Lung (tissue), 12 donors: ENCODE measurements around the gene PXDN. TPM values are rescaled to one million over a fixed set of nuclear protein-coding genes. Genes with fewer than 3 reads are reported as not detected.
A peak's percentile ranks its signal among the peaks of the same experiment; 100 is the strongest.

Experiments used
- ATAC-seq: fragments of 200-7000 bp; cut with Tn5 transposase; one replicate; pipeline ENCODE4 v1.9.1; 2020; ENCODE audit warnings: moderate number of reproducible peaks; ENCODE audit not compliant: insufficient read depth, low FRiP score
- DNase-seq, 3 donors: peaks; one replicate each; pipeline ENCODE4 v3.0.0-alpha.2; 2013 to 2017
- H3K27ac ChIP-seq, 2 donors: one replicate each; pipeline ENCODE4 v1.5.1; 2013; ENCODE audit warnings: mild to moderate bottlenecking in 2 of 2, moderate library complexity in 2 of 2, control low read depth in 1 of 2, inconsistent platforms in 1 of 2, low read depth in 1 of 2, low read length in 1 of 2
- H3K27me3 ChIP-seq, 3 donors: one replicate each; pipeline ENCODE4 v1.5.1; 2013; ENCODE audit warnings: low read length in 2 of 3; ENCODE audit not compliant: control insufficient read depth in 3 of 3, insufficient read depth in 3 of 3
- H3K36me3 ChIP-seq, 4 donors: one replicate each; pipeline ENCODE4 v1.5.1; 2013; ENCODE audit warnings: low read length in 4 of 4, mild to moderate bottlenecking in 1 of 4, moderate library complexity in 1 of 4; ENCODE audit not compliant: control insufficient read depth in 4 of 4, insufficient read depth in 4 of 4
- H3K4me1 ChIP-seq, 5 donors: one replicate each; pipeline ENCODE4 v1.5.1; 2013; ENCODE audit warnings: low read length in 5 of 5, mild to moderate bottlenecking in 2 of 5, moderate library complexity in 1 of 5; ENCODE audit not compliant: control insufficient read depth in 5 of 5, insufficient read depth in 5 of 5
- H3K4me3 ChIP-seq: one replicate; pipeline ENCODE4 v1.5.1; 2013; ENCODE audit warnings: mild to moderate bottlenecking, control low read depth, moderate library complexity
- H3K9ac ChIP-seq, 2 donors: one replicate each; pipeline ENCODE4 v1.5.1; 2013; ENCODE audit warnings: low read length in 2 of 2, control low read depth in 1 of 2; ENCODE audit not compliant: insufficient read depth in 1 of 2
- H3K9me3 ChIP-seq, 4 donors: one replicate each; pipeline ENCODE4 v1.5.1; 2013; ENCODE audit warnings: low read length in 3 of 4, mild to moderate bottlenecking in 1 of 4, moderate library complexity in 1 of 4; ENCODE audit not compliant: control insufficient read depth in 4 of 4, insufficient read depth in 3 of 4
- CTCF ChIP-seq: IDR thresholded peaks from 2 replicates; pipeline ENCODE4 v1.5.1; 2012; ENCODE audit warnings: mild to moderate bottlenecking; ENCODE audit errors: control extremely low read depth, extremely low read depth
- WGBS, 2 donors: extraction: QIAGEN DNeasy Blood & Tissue Kit; methylation state at CpG; one replicate each; pipeline ENCODE4 v1.1.7; 2013; 5-methylcytosine and 5-hydroxymethylcytosine counted together
- polyA plus RNA-seq, 2 donors: library from polyadenylated mRNA; stranded (reverse); fragments of 200-250 nt; gene quantifications; one replicate each; pipeline ENCODE4 v1.2.1, GENCODE V29; 2013
- total RNA-seq, 2 donors: library from RNA; depleted of rRNA in 1 of 2; stranded (reverse); fragments of >200 nt in 1 of 2; gene quantifications; one replicate each; pipeline ENCODE4 v1.2.1, GENCODE V29; 2014 to 2021
- donor health status: control.
- donor health status: control.
- donor health status: Bipolar disorder and iron deficiency.
- donor health status: healthy.
- donor health status: DM: yes; HTN: yes; CAD: no.

Gene PXDN
- total and polyA plus RNA-seq, 4 donors: 10.6 to 198 (median 45.1) TPM

GRCh38 chr2:1620081-1620480 is 124.2 kb downstream of the PXDN start:
- Histone ChIP-seq H3K9me3 (peaks cover 0 to 4% (median 0%) of the 10 kb centered on the region in 4 donors), H3K4me1 (peaks cover 0 to 4% (median 0%) of the 10 kb centered on the region in 5 donors), H3K27me3 (no peaks in the 10 kb centered on the region), H3K4me3 (no peak overlapping the region), H3K27ac (no peak overlapping the region), H3K9ac (no peak overlapping the region), H3K36me3 (no peaks in the 10 kb centered on the region)
- DNase-seq: no peak
- WGBS, 2 donors: 93 to 95% methylated on average over 11 of the region's 11 CpGs
- no peak for ATAC-seq
- TF ChIP-seq CTCF: no peak

GRCh38 chr2:1619556-1619955 is 124.8 kb downstream of the PXDN start:
- ATAC-seq: no peak
- TF ChIP-seq CTCF: no peak

GRCh38 chr2:1618974-1619373 is 125.3 kb downstream of the PXDN start:
- no peak for ATAC-seq
- no peak for DNase-seq

More at GRCh38 chr2:1619556-1619955, 124.8 kb downstream of the PXDN start:
- H3K36me3 ChIP-seq: no peaks in the 10 kb centered on the region
- H3K27me3 ChIP-seq: no peaks in the 10 kb centered on the region
- no peak overlapping the region for H3K9ac ChIP-seq
- H3K4me1 ChIP-seq: peaks cover 0 to 3% (median 0%) of the 10 kb centered on the region in 5 donors
- no peak overlapping the region for H3K27ac ChIP-seq
- H3K9me3 ChIP-seq: peaks cover 0 to 4% (median 0%) of the 10 kb centered on the region in 4 donors
- DNase-seq: peak in 1 of 3 donors; percentile 13
- 79 to 88% methylated on average over 9 of the region's 10 CpGs for WGBS, 2 donors
- H3K4me3 ChIP-seq: no peak overlapping the region

More at GRCh38 chr2:1618974-1619373, 125.3 kb downstream of the PXDN start:
- H3K9ac ChIP-seq: no peak overlapping the region
- H3K4me1 ChIP-seq: peaks cover 0 to 3% (median 0%) of the 10 kb centered on the region in 5 donors
- H3K27me3 ChIP-seq: no peaks in the 10 kb centered on the region
- TF ChIP-seq CTCF: no peak
- no peak overlapping the region for H3K4me3 ChIP-seq
- 61 to 87% methylated on average over 3 of the region's 3 CpGs for WGBS, 2 donors
- H3K27ac ChIP-seq: no peak overlapping the region
- no peaks in the 10 kb centered on the region for H3K36me3 ChIP-seq
- peaks cover 0 to 4% (median 0%) of the 10 kb centered on the region in 4 donors for H3K9me3 ChIP-seq
